ENCODE data around the gene TM4SF20. TPM values are rescaled to one million over a fixed set of nuclear protein-coding genes. Genes with fewer than 3 reads are reported as not detected.

Gene TM4SF20
- total RNA-seq, 4 donors from 2014 or later = not detected

DNA sequence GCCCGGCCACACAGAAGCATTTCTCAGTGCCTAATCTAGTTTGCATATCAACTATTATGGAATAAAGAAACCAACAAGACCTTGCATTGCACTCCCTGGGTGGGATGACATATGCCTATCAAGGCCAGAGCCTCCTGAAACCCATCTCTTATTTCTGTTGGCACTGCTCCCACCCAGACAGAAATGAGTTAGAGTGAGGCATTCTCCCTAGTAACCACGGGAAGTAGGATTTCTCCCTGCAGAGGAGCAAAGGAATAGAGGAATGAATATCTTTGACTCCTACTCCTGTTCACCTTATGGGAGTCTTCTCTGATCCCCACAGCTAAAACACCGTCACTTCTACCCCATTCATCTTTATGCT lies 32.9 kb upstream of the TM4SF20 start:
- Histone ChIP-seq H3K9me3 (no peaks in the 10 kb centered on the region), H3K4me3 (no peak overlapping the region), H3K27me3 (no peaks in the 10 kb centered on the region), H3K27ac (no peak overlapping the region), H3K36me3 (no peaks in the 10 kb centered on the region), H3K4me1 (peaks cover 0 to 4% (median 0%) of the 10 kb centered on the region in 3 donors)
- ATAC-seq = no peak
- TF ChIP-seq POLR2A (IDR thresholded peaks at IDR 0.05) = no peak
- TF ChIP-seq, protein P1, sequence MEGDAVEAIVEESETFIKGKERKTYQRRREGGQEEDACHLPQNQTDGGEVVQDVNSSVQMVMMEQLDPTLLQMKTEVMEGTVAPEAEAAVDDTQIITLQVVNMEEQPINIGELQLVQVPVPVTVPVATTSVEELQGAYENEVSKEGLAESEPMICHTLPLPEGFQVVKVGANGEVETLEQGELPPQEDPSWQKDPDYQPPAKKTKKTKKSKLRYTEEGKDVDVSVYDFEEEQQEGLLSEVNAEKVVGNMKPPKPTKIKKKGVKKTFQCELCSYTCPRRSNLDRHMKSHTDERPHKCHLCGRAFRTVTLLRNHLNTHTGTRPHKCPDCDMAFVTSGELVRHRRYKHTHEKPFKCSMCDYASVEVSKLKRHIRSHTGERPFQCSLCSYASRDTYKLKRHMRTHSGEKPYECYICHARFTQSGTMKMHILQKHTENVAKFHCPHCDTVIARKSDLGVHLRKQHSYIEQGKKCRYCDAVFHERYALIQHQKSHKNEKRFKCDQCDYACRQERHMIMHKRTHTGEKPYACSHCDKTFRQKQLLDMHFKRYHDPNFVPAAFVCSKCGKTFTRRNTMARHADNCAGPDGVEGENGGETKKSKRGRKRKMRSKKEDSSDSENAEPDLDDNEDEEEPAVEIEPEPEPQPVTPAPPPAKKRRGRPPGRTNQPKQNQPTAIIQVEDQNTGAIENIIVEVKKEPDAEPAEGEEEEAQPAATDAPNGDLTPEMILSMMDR (IDR thresholded peaks at IDR 0.05) = no peak
- no peak for TF ChIP-seq EP300 (IDR thresholded peaks at IDR 0.05)
- TF ChIP-seq POLR2AphosphoS5 (IDR thresholded peaks at IDR 0.05) = no peak
- 70% methylated on average over 3 of the region's 3 CpGs; no CpG with 5 or more reads in 1 of the 2 donors for WGBS, 2 donors (ENCODE audit: low coverage in 1 of 2)

DNA sequence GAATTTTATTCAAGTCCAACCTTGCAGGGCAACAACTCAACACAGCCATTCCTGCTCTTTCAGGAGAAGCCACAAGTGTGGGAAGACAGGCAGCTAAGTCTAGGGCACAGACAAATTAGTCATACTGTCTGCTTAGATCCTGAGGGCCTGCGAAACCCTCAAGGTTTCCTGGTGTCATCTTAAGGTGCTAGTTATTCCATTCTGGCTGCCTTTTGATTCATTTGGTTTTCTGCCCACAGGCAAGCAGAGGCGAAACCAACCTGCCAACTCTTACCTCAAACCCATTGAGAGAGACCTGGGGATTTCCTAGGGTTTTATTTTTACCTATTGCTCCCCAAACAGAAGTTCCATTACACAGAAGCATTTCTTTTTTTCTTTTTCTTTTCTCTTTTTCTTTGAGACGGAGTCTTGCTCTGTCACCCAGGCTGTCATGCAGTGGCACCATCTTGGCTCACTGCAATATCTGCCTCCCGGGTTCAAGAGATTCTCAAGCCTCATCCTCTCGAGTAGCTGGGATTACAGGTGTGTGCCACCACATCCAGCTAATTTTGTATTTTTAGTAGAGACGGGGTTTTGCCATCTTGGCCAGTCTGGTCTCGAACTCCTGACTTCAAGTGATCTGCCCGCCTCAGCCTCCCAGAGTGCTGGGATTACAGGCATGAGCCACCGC lies 32.3 kb upstream of the TM4SF20 start:
- TF ChIP-seq EP300 (IDR thresholded peaks at IDR 0.05) (no peak), POLR2AphosphoS5 (IDR thresholded peaks at IDR 0.05) (no peak), POLR2A (IDR thresholded peaks at IDR 0.05) (no peak)
- TF ChIP-seq, protein P1 (IDR thresholded peaks at IDR 0.05) = no peak
- H3K27ac ChIP-seq = no peak overlapping the region
- WGBS, 2 donors (ENCODE audit: low coverage in 1 of 2) = 86 to 100% methylated on average over 1 to 5 of the region's 9 CpGs
- no peaks in the 10 kb centered on the region for H3K36me3 ChIP-seq
- no peaks in the 10 kb centered on the region for H3K9me3 ChIP-seq
- H3K4me3 ChIP-seq = no peak overlapping the region
- H3K27me3 ChIP-seq = no peaks in the 10 kb centered on the region
- H3K4me1 ChIP-seq = peaks cover 0 to 9% (median 2%) of the 10 kb centered on the region in 3 donors
- ATAC-seq = no peak

DNA sequence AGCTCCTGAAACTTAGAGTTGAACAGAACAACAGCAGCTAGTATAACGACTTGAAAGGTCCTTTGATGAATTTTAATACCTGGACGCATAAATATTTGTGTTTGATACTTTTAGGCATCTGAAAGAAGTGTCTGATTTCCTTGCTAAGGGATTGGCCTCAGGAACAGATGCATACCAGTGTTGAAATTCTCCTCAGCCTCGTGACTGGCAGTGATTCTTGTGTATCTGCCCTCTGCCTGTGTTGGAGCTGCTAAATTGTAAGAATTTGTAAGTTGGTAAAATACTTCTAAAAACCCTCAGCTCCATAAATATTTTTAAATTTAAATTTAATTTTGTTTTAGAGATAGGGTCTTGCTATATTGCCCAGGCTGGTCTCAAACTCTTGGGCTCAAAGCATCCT lies 31.1 kb upstream of the TM4SF20 start:
- Histone ChIP-seq H3K27ac (no peak overlapping the region), H3K9me3 (no peaks in the 10 kb centered on the region), H3K4me1 (peaks cover 0 to 19% (median 5%) of the 10 kb centered on the region in 3 donors), H3K36me3 (no peaks in the 10 kb centered on the region), H3K27me3 (no peaks in the 10 kb centered on the region), H3K4me3 (no peak overlapping the region)
- no peak for ATAC-seq
- 53 to 58% methylated on average over 2 to 3 of the region's 3 CpGs for WGBS, 2 donors (ENCODE audit: low coverage in 1 of 2)
- TF ChIP-seq POLR2A (IDR thresholded peaks at IDR 0.05) (no peak), EP300 (IDR thresholded peaks at IDR 0.05) (no peak), POLR2AphosphoS5 (IDR thresholded peaks at IDR 0.05) (no peak)
- TF ChIP-seq, protein P1 (IDR thresholded peaks at IDR 0.05) = no peak

DNA sequence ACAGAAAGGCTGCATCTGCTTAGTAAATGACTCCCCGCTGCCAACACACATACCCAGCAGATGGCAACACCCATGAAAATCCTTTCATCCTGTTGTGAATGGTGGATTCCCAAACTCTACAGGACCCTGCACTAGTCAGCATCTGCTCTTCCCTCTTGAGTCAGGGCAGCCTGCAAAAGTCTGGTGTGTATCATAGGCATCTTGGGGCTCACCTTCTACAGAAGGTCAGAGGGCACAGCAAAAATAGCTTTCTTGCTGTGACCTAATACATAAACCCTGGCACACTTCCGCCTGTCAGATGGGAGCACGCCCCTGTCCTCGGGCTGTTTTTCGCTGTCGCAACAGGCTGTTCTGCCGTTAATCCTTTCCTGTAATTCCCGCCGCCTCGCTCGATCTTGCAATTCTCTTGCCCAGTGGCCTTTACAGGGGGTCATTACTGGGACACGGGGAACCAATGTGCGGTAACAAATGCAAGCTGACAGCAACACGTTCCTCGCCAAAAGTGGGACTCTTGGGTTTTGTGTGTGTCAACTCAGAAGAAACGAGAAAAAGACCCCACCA lies 28.6 kb upstream of the TM4SF20 start:
- no peaks in the 10 kb centered on the region for H3K36me3 ChIP-seq
- H3K27ac ChIP-seq = peak overlapping the region in 2 of 4 donors; percentile 61 to 73
- TF ChIP-seq POLR2A (IDR thresholded peaks at IDR 0.05) (no peak), EP300 (IDR thresholded peaks at IDR 0.05) (no peak), POLR2AphosphoS5 (IDR thresholded peaks at IDR 0.05) (no peak)
- TF ChIP-seq, protein P1 (IDR thresholded peaks at IDR 0.05) = no peak
- no peak overlapping the region for H3K4me3 ChIP-seq
- 77 to 83% methylated on average over 11 to 16 of the region's 16 CpGs for WGBS, 2 donors (ENCODE audit: low coverage in 1 of 2)
- ATAC-seq = peak; percentile 40
- no peaks in the 10 kb centered on the region for H3K9me3 ChIP-seq
- no peaks in the 10 kb centered on the region for H3K27me3 ChIP-seq
- H3K4me1 ChIP-seq = peaks cover 0 to 19% (median 5%) of the 10 kb centered on the region in 3 donors
